K562 (cell line): Measurements from ENCODE around the gene CSNK1A1. TPM values are rescaled to one million over a fixed set of nuclear protein-coding genes. Genes with fewer than 3 reads are reported as not detected.

ENCODE experiments used
- CCNT2 ChIP-seq: IDR thresholded peaks from 2 replicates; pipeline ENCODE4 v1.6.1; 2011; ENCODE audit warnings: borderline replicate concordance, low read depth, mild to moderate bottlenecking, moderate library complexity, mixed read lengths, low read length; ENCODE audit not compliant: insufficient read length; ENCODE audit errors: extremely low read depth
- FOXJ2 ChIP-seq: fragments of 200-800 bp; sonication (Bioruptor generic); IDR thresholded peaks from 2 replicates; pipeline ENCODE4 v1.6.1; 2016; ENCODE audit warnings: missing genetic modification characterization, missing compliant biosample characterization
- HNRNPH1 ChIP-seq: fragments of 200-400 bp; formaldehyde crosslinking; optimal IDR thresholded peaks from 2 replicates; pipeline ENCODE3; 2017; ENCODE audit warnings: low read depth, mild to moderate bottlenecking, low read length, moderate library complexity
- MYBL2 ChIP-seq, 2 experiments: fragments of 450-650 bp in 1 of 2; sonication (generic) in 1 of 2; formaldehyde crosslinking in 1 of 2; IDR thresholded peaks; 2 replicates each; pipeline versions ENCODE4 v1.6.1 to v1.8.1; 2017 to 2022; ENCODE audit warnings: borderline replicate concordance in 1 of 2, inconsistent platforms in 1 of 2, low read depth in 1 of 2, mild to moderate bottlenecking in 1 of 2, missing genetic modification reagents in 1 of 2, moderate library complexity in 1 of 2
- NFE2 ChIP-seq: IDR thresholded peaks from 2 replicates; pipeline ENCODE4 v1.6.1; 2014; ENCODE audit warnings: antibody characterized with exemption, low read depth
- NR1H2 ChIP-seq: sonication (generic); formaldehyde crosslinking; IDR thresholded peaks from 2 replicates; pipeline ENCODE4 v1.4.0; 2020; ENCODE audit warnings: mild to moderate bottlenecking, missing genetic modification reagents
- NR2C1 ChIP-seq, 2 experiments: fragments of 450-650 bp; IDR thresholded peaks; 2 replicates each; pipeline ENCODE4 v1.6.1; 2017; ENCODE audit warnings: mild to moderate bottlenecking in 2 of 2, antibody characterized with exemption in 1 of 2, inconsistent platforms in 1 of 2, missing compliant biosample characterization in 1 of 2, missing genetic modification characterization in 1 of 2
- PHB ChIP-seq: fragments of 250-450 bp; sonication (Bioruptor Pico); IDR thresholded peaks from 2 replicates; pipeline ENCODE4 v1.5.0; 2021
- POLR2A ChIP-seq: fragments of 450-650 bp; conservative IDR thresholded peaks from 2 replicates; pipeline ENCODE4 v1.6.1; 2016
- POLR2B ChIP-seq: fragments of 450-650 bp; IDR thresholded peaks from 2 replicates; pipeline ENCODE4 v1.6.1; 2018; ENCODE audit warnings: low read depth; ENCODE audit not compliant: partially characterized antibody
- PTTG1 ChIP-seq: fragments of 450-650 bp; IDR thresholded peaks from 2 replicates; pipeline ENCODE4 v1.6.1; 2016; ENCODE audit warnings: low read depth, mild to moderate bottlenecking, missing genetic modification characterization, missing compliant biosample characterization
- RBM15 ChIP-seq: fragments of 200-400 bp; formaldehyde crosslinking; IDR thresholded peaks from 2 replicates; pipeline ENCODE4 v1.6.1; 2018; ENCODE audit warnings: mild to moderate bottlenecking, low read length, moderate library complexity; ENCODE audit not compliant: insufficient read depth
- SMAD4 ChIP-seq: fragments of 250-450 bp; sonication (Bioruptor Pico); conservative IDR thresholded peaks from 2 replicates; pipeline ENCODE4 v1.8.0; 2021; ENCODE audit warnings: inconsistent platforms, mild to moderate bottlenecking, moderate library complexity
- SMARCA5 ChIP-seq: fragments of 450-650 bp; IDR thresholded peaks from 2 replicates; pipeline ENCODE4 v1.6.1; 2016
- STAT5A ChIP-seq: IDR thresholded peaks from 2 replicates; pipeline ENCODE4 v1.6.1; 2012; ENCODE audit warnings: low read length, inconsistent platforms, borderline replicate concordance
- SUPT5H ChIP-seq: fragments of 450-650 bp; IDR thresholded peaks from 2 replicates; pipeline ENCODE4 v1.6.1; 2016
- THRA ChIP-seq: fragments of 450-650 bp; IDR thresholded peaks from 2 replicates; pipeline ENCODE4 v1.6.1; 2017; ENCODE audit warnings: mild to moderate bottlenecking, moderate library complexity
- XRCC3 ChIP-seq: fragments of 450-650 bp; IDR thresholded peaks from 2 replicates; pipeline ENCODE4 v1.6.1; 2017; ENCODE audit warnings: mild to moderate bottlenecking, moderate library complexity
- XRCC5 ChIP-seq: fragments of 200-400 bp; formaldehyde crosslinking; IDR thresholded peaks from 2 replicates; pipeline ENCODE4 v1.6.1; 2017; ENCODE audit warnings: low read depth, mild to moderate bottlenecking, low read length
- ZEB2 ChIP-seq: fragments of 450-650 bp; IDR thresholded peaks from 2 replicates; pipeline ENCODE4 v1.6.1; 2016
- ZNF224 ChIP-seq: sonication (generic); formaldehyde crosslinking; IDR thresholded peaks from 2 replicates; pipeline ENCODE4 v1.8.0; 2022; ENCODE audit warnings: mild to moderate bottlenecking, missing genetic modification reagents
- ZNF655 ChIP-seq: fragments of 250-450 bp; sonication (Bioruptor Pico); IDR thresholded peaks from 2 replicates; pipeline ENCODE4 v1.5.0; 2021
- ZNF764 ChIP-seq: fragments of 250-450 bp; sonication (Bioruptor Pico); IDR thresholded peaks from 2 replicates; pipeline ENCODE4 v1.4.0; 2020; ENCODE audit warnings: low read depth, mild to moderate bottlenecking, moderate library complexity
- ZNF77 ChIP-seq: fragments of 250-450 bp; sonication (Bioruptor Pico); IDR thresholded peaks from 2 replicates; pipeline ENCODE4 v1.5.0; 2020
- polyA plus RNA-seq, 8 experiments: library from polyadenylated mRNA; depleted of rRNA in 4 of 8; stranded (reverse) in 5 of 8; unstranded in 3 of 8; fragments of >200 nt; fragmentation: Nextera tagmentation in 2 of 8; fragmentation: Illumina TruSeq in 1 of 8; extraction: Ambion mirVana in 2 of 8; extraction: Trizol in 1 of 8; gene quantifications; 2 replicates each; pipeline versions ENCODE4 v1.2.1 to v1.2.3, GENCODE V29; 2011 to 2014; ENCODE audit warnings: inconsistent platforms in 1 of 8, missing spikeins in 1 of 8
- total RNA-seq, 7 experiments: library from RNA; depleted of rRNA in 6 of 7; stranded (reverse); fragments of >200 nt in 6 of 7; fragmentation: Illumina TruSeq in 2 of 7; extraction: Trizol in 2 of 7; gene quantifications; 2 replicates each; pipeline versions ENCODE4 v1.2.1 to v1.2.3, GENCODE V29; 2011 to 2021; ENCODE audit warnings: low replicate concordance in 1 of 7
- TF ChIP-seq, protein P1 (sequence below): sonication (generic); formaldehyde crosslinking; IDR thresholded peaks from 2 replicates; pipeline ENCODE4 v1.8.0; 2022; ENCODE audit warnings: missing genetic modification reagents, mild to moderate bottlenecking, borderline replicate concordance
- TF ChIP-seq, protein P2 (sequence below): fragments of 250-450 bp; sonication (Bioruptor Pico); IDR thresholded peaks from 2 replicates; pipeline ENCODE4 v1.9.0; 2021; ENCODE audit warnings: mild to moderate bottlenecking

The CSNK1A1 gene
- total and polyA plus RNA-seq, 9 of the 15 experiments (the other 6 are each of a cell fraction or from before 2014, with no cell fraction given): 49.1 to 196 (median 154) TPM

GRCh38 chr5:149551227-149552037, at the start of gene CSNK1A1 (continued):
- no peak for TF ChIP-seq ZNF224 (CRISPR knock-in tag)
- TF ChIP-seq HNRNPH1: no peak
- no peak for TF ChIP-seq ZNF655 (CRISPR knock-in tag)
- peak; percentile 58; the same call in 1 of the 2 replicates for TF ChIP-seq SMAD4 (CRISPR knock-in tag)
- TF ChIP-seq SUPT5H: peak; percentile 91
- no peak for TF ChIP-seq NR1H2 (CRISPR knock-in tag)
- no peak; the same call in 1 of the 2 replicates for TF ChIP-seq SMARCA5
- TF ChIP-seq POLR2B: peak; percentile 95
- TF ChIP-seq NFE2: peak; percentile 30; the same call in 1 of the 2 replicates
- TF ChIP-seq, protein P1, sequence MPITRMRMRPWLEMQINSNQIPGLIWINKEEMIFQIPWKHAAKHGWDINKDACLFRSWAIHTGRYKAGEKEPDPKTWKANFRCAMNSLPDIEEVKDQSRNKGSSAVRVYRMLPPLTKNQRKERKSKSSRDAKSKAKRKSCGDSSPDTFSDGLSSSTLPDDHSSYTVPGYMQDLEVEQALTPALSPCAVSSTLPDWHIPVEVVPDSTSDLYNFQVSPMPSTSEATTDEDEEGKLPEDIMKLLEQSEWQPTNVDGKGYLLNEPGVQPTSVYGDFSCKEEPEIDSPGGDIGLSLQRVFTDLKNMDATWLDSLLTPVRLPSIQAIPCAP (CRISPR knock-in tag): no peak
- TF ChIP-seq ZEB2: peak; percentile 87
- TF ChIP-seq, protein P2, sequence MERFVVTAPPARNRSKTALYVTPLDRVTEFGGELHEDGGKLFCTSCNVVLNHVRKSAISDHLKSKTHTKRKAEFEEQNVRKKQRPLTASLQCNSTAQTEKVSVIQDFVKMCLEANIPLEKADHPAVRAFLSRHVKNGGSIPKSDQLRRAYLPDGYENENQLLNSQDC: 0 out of 2 replicates have a peak, but pooled peaks have one; percentile 59
- no peak; the same call in 1 of the 2 replicates for TF ChIP-seq MYBL2 (IDR thresholded peaks at IDR 0.05; ENCODE audit: low read depth)
- no peak for TF ChIP-seq MYBL2 (CRISPR knock-in tag; IDR thresholded peaks at IDR 0.05; ENCODE audit: borderline replicate concordance)
- TF ChIP-seq RBM15: no peak
- TF ChIP-seq NR2C1 (IDR thresholded peaks at IDR 0.05): peak; percentile 93
- peak; percentile 96 for TF ChIP-seq NR2C1 (tag; IDR thresholded peaks at IDR 0.05)
- TF ChIP-seq STAT5A: no peak
- no peak for TF ChIP-seq PHB (CRISPR knock-in tag)
- TF ChIP-seq PTTG1: no peak
- TF ChIP-seq ZNF77 (CRISPR knock-in tag): no peak
- peak; percentile 84 for TF ChIP-seq XRCC5
- TF ChIP-seq ZNF764 (CRISPR knock-in tag): no peak
- TF ChIP-seq XRCC3: no peak
- no peak for TF ChIP-seq THRA
- peak; percentile 95 for TF ChIP-seq POLR2A
- TF ChIP-seq CCNT2: peak; percentile 87
- TF ChIP-seq FOXJ2 (tag): peak; percentile 73
